Activated CD8-positive, alpha-beta memory T cell treated with anti-CD3 and anti-CD28 coated beads, Interleukin-2, amount 50 U/mL, for 4 hours (primary cell): ENCODE results near the gene WNT10A.

Source experiments
- DNase-seq: peaks from one replicate; pipeline ENCODE4 v3.0.0-alpha.2; 2020

WNT10A gene

DNA sequence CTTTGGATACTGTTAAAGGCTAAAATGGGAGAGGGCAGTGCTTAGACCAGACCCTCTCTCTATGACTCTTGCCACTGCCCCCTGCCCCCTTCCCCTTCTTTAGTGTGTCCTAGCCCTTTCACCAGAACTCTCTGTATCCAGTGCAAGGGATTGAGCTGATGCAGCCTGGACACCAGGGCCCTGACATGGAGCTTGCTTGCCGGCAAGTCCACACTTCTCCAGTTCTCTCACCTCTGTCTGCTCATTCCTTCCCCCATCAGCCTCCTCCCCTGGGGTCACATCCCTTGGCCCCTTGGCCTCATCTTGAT, 22.6 kb upstream of the WNT10A start:
- DNase-seq: no peak

DNA sequence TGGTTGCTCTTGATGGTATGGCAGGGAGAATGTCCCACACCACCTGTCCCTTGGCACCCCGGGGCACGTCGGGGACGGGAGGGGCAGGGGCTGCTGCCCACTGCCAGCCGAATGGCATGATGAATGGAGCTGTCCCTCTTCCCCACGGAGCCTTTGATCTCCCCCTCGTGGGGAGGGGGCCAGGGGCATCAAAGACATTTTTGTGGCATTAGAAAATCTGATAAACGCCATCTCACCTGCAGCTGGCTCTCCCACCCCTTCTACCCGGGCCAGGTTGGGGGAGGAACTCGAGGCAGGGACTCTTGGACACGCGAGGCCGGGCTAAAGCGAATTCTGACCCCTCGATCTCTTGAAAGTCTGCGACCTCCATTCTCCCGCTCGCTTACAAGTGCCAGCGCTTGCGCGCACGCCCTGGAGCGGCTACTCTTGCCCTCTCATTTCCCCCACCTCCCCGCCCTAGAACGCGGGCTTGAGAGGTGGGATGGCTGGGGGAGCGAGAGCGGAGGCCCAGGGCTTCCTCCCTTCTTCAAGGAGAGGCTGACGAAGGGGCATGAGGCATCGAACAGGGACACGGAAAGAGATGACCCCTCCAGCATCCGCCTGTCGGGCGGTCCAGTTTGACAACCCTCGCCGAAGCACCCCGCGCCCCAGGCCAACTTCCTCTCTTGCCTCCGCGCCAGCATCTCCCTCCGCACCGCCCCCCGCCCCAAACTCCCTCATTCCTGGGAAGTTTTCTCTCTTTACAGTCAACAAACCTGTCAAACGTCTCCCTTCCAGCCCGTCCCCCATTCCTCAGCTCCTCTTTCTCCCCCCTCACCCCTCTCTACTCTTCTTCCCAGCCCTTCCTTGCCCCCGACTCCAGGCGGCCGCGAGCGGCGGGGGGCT, 21.7 kb upstream of the WNT10A start:
- no peak for DNase-seq

DNA sequence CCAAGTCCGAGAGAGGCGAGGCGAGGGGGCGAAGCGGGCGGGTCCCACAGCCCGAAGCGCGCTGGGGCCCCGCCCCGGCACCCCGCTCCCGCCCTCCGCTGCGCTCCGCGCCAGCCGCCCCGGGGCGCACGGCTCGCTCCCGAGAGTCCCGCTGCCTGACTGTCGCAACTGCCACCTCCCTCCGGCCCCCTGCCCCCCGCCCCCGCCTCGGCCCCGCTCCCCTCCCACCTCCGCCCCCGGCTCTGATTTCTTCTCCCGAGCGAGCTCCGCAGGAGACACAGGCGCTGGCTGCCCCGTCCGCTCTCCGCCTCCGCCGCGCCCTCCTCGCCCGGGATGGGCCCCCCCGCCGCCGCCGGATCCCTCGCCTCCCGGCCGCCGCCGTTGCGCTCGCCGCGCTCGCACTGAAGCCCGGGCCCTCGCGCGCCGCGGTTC, 21.1 kb upstream of the WNT10A start, which contains the start of gene WNT6:
Gene WNT6, plus strand, starts transcription at position 250 of the 432 bp plus-strand sequence. CDS start 233 bp downstream, outside the sequence.
- no peak for DNase-seq

DNA sequence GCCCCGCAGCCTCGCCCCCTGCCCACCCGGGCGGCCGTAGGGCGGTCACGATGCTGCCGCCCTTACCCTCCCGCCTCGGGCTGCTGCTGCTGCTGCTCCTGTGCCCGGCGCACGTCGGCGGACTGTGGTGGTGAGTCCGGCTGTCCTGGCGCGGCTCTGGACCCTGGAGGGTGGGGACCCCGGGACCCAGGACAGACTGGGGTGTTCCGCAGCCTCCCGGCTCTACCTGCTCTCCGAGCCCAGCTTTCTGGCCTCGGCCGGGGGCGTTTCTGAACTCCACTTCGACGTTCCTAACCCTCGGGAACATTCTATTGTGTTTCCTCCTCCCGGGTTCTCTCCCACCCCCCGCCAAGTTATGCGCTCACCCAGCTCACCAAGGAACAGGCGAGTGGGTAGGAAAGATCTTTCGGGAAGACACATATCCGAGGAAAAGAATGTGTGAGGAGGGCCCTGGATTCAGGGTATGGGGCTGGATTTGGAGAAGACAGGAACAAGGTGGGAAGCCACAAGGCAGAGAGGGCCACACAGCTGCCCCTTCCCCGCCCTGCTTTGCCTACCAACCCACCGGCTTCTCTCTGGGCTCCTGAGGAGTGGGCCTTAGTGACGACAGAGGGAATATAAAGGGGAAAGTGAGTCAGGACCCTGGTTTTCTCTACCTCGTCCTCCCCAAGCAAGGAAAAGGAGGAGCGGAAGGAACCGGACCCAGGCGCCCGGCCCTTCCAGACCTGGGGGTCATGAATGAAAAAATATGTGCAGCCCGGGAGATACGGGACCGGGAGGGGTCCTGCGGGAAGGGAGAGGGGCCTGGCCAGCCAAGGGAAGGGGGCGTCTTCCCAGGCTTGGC, 20.4 kb upstream of the WNT10A start:
- no peak for DNase-seq

DNA sequence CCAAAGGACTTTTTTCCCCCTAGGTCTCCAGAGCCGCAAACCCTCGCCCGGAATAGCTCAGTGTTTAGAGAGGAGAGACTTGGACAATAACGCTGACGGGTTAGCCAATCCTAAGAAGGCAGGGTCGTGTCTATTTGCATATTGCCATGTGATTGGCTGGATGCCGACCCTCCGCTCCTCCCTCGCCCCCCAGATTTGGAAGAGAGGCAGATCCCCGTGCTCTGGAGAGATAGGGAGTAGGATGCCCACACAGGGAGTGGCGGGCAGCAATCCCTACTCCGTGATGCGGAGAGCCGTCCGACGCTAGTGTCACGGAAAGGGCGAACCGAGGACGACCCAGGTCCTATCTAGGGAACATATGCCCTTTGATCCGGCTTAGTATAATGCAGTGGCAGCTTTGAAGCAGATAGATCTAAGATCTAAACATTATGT, 19.7 kb upstream of the WNT10A start:
- no peak for DNase-seq

DNA sequence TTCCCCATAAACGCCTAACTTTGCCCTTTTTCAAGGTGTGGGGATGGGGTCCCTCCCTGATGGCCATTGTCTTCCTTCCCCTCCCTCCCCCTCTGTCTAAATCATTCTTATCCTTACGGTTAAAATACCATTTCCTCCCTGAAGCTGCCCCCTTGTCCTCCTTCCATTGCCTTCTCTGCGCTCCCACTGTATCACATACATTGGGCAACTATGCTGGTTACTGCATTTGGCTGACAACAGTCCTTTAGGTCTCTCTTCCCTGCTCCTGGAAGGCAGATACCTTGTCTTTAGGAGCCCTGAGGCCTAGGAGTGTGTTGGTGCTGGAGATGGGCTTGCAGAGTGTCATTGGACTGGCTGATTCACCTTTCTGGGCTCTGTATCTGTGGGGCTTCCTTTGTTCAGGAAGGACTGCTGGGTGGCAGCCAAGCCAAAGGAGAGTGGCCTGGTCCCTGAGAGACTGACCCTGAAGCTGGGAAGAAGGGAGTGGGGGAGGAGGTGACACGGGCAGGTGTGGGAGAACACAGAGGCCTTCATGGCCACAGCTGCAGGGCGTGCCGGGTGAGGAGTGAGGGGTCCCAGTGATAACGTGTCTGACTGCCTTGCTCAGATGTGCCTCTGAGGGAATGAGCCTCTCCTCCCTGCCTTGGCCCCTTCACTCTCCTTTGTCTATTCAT, 18.9 kb upstream of the WNT10A start:
- no peak for DNase-seq

DNA sequence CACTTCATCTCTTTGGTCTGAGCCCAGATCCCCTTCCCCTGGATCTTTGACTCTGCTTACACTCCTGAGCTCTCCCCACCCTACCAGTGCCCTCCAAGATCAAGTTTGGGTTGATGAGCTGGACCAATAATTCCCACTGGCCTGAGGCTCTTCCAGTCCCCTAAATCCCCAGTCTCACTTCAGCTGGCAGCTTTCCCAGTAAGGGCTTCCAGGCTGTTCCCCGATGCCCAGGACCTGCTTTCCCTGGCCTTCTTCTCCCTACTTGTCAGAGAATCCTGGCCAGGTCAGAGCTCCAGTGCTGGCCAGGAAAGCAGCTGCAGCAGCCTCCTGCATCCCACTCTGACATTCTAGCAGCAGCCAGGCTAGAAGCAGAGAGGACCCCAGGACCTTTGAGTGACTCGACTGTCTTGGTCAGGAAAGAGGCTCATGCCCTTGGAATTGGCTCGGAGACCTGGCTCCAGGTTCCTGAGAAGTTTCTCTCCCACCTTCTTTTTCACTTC, 17.6 kb upstream of the WNT10A start:
- DNase-seq: no peak

DNA sequence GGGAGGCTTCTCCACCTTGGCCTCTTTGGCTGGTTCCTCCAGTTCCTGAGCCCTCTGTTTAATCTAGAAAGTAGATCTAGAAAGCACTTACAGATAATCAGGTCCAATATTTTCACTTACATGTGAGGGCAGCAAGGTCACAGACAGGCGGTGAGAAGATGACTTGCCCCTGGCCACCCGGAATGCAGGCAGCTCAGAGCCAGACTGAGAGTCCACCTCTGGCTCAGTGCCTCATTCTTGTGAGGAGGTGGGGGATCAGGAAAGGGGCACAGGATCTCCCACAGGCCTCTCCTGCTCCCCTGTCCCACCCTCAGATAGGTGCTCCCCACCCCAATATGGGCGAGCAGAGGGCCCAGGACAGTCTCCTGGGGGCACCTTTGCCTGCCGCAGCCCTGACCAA, 15.3 kb upstream of the WNT10A start:
- DNase-seq: no peak

DNA sequence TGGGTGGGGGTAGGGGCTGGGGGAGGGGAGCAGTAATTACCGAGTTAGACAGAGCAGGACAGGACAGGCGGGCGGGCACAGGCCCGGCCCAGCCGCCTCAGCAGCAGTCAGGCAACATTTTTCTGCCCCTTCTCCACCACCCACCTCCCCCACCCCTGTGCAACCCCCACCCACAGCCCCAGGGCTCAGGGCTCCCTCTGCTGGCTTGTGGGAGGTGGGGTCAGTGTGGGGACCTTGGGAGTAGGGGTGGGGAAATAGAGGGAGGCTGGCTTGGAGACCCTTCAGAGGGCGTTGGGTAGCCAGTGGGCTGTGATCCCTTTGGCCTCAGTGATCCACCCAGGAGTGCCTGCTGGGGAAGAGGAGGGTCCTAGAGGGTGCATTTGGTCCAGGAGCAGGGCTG, 14.7 kb upstream of the WNT10A start:
- DNase-seq: no peak

DNA sequence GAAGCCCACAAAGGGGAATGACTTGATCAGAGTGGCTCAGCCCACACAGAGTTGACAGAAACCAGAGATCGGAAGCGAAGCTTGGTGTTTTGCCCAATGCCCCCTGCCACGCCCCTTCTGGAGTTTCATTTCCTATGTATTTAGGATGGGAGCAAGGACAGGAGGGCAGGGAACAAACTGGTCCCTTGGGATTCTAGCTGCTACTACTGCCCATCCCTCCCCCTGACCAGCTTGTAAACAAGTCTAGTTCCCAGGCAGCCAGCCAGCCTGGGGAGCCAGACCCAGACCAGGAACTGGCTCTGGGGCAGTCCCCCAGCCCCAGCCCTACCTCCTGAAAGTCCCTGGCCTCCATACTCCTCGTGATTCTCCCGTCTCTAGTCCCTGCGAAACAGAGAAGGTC, 12.8 kb upstream of the WNT10A start:
- DNase-seq: no peak

DNA sequence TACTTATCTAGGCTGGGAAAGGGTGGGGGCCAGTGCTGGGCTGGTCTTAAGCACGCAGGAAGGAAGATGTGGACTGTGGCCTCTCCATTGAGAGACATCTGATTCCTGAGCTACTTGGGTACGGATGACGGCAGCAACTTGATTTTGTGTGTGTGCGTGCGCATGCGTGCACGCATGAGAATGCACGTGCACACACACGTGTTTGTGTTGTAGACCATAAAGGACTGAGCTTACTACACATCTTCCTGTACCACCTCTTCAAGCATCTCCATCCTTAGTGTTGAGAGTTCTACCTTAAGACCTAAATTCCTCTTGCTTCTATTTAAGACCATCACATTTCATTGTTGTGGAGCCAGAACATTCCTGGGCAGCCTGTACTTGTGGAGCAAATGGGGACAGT, 11.6 kb upstream of the WNT10A start:
- no peak for DNase-seq

DNA sequence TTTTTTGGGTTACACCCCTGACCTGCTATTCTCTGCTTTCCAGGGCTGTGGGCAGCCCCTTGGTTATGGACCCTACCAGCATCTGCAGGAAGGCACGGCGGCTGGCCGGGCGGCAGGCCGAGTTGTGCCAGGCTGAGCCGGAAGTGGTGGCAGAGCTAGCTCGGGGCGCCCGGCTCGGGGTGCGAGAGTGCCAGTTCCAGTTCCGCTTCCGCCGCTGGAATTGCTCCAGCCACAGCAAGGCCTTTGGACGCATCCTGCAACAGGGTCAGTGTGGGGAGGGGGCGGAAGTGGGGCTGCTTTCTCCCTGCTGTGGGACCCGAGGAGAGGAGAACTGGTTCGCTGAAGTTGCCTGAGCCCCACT, 9.7 kb upstream of the WNT10A start:
- no peak for DNase-seq

DNA sequence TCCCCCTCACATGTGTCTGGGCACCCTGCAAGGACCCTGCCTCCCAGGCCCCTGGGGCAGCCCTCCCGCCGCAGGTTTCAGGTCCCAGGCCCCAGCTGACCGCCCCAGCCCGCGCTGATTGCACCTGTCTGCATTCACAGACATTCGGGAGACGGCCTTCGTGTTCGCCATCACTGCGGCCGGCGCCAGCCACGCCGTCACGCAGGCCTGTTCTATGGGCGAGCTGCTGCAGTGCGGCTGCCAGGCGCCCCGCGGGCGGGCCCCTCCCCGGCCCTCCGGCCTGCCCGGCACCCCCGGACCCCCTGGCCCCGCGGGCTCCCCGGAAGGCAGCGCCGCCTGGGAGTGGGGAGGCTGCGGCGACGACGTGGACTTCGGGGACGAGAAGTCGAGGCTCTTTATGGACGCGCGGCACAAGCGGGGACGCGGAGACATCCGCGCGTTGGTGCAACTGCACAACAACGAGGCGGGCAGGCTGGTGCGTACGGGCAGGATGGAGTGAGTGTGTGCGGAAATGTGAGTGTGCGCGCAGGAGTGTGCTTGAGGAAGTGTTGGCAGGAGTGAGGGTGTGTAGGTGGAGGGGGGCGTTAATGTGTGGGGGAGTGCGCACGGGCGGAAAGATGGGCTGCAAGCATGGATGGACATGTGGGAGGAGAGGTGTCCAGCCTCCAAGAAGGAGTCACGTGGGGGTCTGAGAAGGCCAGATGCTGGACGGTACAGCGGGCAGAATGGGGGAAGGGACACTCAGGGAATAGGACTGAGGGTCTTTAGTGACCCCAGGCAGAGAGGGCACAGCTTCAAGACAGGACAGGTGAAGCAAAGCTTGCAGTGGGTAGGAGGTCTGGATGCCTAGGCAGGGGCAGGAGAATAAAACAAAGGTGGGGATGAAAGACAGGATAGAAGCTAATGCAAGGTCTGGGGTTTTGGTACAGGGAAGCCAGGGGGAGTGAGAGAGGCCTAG, 9.0 kb upstream of the WNT10A start:
- DNase-seq: no peak

DNA sequence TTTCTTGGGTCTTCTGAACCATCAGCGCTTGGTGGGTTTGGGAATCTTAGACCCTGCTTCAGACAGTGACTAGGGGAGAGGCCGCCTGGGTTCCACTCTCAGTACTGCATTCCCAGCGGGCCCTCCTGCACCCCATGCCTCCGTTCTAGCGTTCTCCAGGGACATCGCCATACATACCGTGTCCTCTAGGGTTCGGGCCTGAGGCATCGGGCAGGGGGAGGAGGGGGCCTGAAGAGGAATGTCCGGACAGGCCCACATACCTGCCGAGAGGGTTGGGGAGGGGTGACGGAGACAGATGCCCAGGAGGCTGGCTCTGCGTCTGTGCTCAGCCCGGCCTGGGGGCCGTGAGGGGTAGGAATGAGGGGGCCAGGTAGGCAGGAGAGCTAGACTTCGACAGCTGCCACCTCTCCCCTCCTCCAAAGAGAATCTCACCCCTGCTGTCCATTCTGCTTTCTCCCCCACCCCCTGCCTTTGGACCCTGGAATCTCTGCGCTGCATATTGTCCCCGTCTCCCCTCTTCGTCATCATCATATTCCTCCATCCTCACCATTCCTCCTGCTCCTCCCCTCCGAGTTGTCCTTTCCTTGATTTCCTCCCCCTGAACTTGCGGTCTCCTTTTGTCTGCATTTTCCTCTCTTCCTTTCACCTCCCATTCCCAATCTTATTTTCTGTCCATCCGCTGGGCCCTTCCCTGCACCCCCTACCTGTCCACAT, 7.8 kb upstream of the WNT10A start:
- no peak for DNase-seq

DNA sequence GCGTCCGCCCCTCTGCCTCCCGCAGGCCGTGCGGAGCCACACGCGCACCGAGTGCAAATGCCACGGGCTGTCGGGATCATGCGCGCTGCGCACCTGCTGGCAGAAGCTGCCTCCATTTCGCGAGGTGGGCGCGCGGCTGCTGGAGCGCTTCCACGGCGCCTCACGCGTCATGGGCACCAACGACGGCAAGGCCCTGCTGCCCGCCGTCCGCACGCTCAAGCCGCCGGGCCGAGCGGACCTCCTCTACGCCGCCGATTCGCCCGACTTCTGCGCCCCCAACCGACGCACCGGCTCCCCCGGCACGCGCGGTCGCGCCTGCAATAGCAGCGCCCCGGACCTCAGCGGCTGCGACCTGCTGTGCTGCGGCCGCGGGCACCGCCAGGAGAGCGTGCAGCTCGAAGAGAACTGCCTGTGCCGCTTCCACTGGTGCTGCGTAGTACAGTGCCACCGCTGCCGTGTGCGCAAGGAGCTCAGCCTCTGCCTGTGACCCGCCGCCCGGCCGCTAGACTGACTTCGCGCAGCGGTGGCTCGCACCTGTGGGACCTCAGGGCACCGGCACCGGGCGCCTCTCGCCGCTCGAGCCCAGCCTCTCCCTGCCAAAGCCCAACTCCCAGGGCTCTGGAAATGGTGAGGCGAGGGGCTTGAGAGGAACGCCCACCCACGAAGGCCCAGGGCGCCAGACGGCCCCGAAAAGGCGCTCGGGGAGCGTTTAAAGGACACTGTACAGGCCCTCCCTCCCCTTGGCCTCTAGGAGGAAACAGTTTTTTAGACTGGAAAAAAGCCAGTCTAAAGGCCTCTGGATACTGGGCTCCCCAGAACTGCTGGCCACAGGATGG, 7.1 kb upstream of the WNT10A start:
- no peak for DNase-seq

DNA sequence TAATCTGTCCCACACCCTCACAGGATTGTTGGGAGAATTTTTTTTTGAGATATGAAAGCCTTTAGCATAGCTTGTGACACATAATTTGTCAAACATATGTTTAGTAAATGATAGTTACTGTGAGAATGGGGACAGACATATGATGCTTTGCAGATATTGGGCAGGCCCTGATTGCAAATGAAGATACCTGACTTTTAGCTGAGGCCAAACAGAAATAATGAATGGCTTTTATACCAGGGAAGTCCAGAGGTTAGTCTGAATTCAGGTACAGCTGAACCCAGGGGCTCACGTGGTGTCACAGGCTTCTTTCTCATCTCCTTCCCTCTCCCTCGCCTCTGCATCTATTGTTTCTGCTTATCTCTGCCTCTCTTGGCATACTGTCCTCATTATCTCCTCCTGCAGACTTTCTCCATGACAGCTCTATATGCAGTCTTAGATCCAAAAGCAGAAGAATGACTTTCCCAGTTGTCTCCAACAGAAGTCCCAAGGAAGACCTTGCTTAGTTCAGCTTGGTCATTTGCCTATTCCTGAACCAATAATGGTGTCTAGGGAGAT, 4.9 kb upstream of the WNT10A start:
- DNase-seq: no peak

DNA sequence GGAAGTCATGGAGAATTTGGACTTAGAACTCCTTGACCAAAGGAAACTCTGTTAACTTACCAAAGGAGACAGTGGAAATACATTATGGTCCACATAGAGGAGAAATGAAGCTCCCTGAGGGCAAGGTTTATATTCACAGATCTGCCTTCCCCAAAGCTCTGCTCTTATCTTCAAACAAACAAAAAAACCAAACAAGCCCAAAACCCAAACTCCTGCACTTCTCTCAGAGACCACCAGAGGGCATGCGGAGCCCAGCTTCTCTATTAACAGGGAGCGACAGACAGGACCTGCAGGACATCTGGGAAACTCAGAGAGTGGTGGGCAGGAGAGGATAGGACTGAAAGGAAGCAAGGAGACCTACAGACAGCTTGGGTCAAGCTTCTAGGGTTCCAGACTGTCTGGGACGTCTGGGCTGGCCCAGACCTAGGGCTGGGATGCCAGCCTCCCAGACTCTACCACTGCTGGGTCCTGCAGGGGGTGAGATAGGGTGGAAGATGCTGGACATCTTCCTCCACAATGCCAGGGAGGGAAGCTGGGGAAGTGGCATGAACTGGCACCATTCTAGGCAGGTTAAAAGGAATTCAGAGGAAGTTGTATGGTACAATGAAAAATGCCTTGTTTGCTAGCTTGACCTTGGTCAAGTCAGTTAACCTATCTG, 4.0 kb upstream of the WNT10A start:
- peak; percentile 76 for DNase-seq

DNA sequence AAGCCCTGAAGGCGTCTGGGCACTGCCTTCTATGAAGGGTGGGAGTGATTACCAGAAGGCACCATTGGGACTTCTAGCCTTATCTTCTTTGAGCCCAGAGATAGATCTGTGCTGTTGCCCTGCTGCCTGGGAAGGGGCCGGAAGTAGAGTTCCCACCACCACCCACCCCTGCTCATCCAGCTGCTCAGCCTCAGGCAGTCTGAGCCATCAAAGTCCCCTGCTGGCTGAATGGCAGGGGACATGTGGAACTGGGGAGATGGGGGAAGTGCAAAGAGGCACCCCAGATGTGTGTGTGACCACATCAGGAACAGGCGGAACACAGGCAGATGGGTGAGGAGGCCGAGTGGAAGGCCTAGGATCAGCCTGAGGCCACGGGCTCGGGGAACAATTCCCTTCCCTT, 3.3 kb upstream of the WNT10A start:
- no peak for DNase-seq

DNA sequence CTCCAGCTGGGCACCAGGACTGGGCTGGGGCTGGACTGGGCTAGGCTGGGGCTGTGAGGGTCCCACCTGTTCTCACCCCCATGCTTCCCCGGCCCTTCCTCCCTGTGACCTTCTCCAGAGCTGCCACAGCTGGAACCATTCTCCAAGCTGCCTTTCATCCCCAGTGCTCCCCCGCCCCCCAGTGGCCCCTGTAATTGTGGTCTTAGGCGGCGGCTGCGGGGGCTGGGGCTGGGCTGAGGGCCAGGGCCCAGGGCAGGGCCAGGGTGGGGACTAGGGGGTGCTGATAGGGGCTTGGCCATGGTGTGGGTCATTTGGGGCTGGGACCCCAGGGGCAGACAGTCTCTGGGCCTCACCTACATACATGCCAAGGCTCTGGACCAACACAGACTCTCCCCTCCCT, 2.8 kb upstream of the WNT10A start:
- DNase-seq: no peak

DNA sequence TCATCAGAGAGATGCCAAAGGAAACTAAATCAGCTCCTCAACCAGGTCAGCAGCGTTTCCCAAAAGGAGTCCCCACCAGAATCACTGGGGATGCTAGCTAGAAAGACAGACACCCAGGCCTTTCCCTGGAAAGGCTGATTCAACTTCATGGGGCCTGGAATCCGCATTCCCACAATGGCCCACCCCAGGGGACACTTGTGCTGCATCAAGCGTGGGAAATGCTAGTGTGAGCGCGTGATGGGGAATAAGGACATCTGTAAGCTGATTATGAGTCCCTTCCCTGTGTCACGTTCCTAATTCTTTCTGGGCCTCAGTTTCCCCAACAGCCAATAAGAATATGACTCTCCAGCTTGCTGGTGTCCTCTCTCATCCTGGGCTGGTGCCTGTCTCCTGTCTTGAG, 2.2 kb upstream of the WNT10A start:
- DNase-seq: no peak
